Ramos (cell line): ENCODE results near the gene LYRM4.

ENCODE experiments used
- in situ Hi-C: fragments of 300-500 bp; cut with MboI; formaldehyde crosslinking; loops from one replicate; pipeline ENCODE4 v1.14.3; 2022; ENCODE audit warnings: low sequenced_read_pairs; ENCODE audit not compliant: unreplicated experiment

LYRM4 gene

GRCh38 chr6:5247201-5247600 is 13.5 kb downstream of the LYRM4 start:
- in situ Hi-C loops: no loop called here

DNA sequence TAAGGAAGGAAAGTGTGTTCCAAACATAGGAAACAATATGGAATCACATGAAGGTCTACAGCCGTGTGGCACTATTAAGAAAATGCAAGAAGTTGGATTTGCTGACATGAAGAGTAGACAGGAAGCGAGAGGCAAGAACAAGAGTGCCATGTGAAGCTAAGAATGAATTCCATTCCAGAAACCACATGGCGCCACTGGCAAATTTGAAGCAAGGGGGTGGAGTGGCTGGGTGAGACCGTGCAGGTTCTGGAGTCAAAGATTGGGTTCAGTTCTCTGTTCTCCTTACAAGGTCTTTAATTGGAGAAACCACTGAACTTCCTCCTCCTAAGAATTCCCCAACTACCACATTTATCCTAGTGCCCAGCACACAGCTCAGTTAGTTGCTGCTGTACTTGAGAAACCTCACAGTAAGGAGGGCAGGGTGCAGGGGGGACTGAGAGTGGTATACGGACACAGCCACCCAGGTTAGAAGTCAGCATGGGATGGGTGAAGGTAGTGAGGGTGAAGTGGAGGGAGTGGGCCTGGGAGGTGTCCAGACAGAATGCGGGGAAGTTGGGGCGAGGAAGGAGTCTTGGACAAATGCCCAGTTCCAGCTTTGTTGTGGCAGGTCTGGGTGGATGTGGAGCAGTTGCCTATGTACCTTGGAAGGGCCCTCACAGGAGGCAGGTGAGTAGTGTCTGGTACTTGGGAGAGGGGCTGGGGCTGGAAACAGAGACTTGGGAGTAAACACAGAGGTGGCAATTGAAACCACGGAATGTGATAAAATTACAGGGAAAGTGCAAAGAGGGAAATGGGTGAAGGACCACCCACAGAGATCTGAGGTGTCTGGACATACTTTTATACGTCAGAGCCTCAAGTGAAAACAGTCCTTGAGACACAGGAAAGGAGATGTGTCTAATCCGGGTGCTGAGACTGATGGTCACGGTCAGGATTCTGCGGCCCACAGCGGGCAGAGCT is 14.3 kb downstream of the LYRM4 start:
- in situ Hi-C loops: no loop called here

GRCh38 chr6:5243069-5243468 is 17.7 kb downstream of the LYRM4 start:
- in situ Hi-C loops: no loop called here

DNA sequence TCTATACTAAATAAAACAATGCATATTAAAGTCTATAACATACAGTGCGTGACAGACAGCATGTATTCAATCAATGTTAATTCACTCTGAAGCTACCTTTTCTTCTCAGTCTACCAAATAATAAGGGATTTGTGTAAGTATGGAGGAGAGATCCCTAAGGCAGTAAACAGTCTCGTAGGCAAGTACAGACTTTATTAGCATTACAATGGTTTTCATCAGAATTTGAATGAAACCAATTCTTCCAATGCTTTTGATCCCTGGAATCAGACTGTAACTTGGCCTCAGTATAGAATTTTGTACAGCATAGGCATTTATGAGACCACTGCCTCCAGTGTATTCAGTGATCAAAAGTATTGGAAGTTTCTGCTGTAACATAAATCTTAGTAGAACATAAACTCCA is 19.5 kb downstream of the LYRM4 start:
- in situ Hi-C loops: no loop called here

- in situ Hi-C loops: no loop called here
These were observed 22.4 kb downstream of the LYRM4 start for GRCh38 chr6:5238336-5238735.

DNA sequence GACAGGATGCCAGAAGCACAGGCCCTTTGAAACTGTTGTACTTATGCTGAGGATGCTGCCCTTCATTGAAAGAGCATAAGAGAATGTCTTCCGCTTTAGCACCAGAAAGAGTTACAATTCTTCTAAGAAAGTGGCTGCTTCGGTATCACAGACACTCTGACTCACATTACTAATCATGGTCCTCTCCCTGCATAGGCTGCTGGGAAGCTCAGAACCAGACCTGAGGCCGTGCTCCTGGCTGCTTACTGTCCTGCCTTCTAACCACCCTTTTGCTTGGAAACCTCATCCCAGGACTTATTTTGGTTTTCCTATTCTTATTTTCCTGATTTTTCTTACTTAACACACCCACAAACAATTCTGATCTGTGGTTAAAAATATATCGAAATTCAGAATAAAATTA is 22.9 kb downstream of the LYRM4 start:
- in situ Hi-C loops: no loop called here

- in situ Hi-C loops: no loop called here
These were observed 24.9 kb downstream of the LYRM4 start for GRCh38 chr6:5235830-5236229.

- in situ Hi-C loops: no loop called here
These were observed 25.9 kb downstream of the LYRM4 start for GRCh38 chr6:5234874-5235273.

DNA sequence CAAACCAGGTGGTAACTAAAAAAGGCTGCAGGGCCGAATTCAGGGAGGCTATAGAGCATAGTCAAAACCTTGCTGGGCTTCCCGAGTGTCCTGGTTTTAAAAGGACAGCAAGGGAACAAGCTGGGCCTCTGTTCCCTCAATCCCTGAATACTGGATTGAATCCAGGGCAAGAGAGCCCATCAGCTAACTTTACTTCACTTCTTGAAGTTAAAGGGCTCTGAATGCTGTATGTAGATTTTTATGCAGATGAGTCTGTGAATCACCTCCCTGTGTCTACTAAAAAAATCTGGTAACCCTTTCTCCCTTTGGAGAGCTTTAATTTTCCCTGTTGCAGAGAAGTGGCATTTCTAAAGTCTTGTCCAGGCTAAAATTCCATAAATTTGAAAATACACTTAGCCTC is 29.5 kb downstream of the LYRM4 start:
- in situ Hi-C loops: no loop called here

GRCh38 chr6:5230081-5230480 is 30.7 kb downstream of the LYRM4 start:
- in situ Hi-C loops: no loop called here

DNA sequence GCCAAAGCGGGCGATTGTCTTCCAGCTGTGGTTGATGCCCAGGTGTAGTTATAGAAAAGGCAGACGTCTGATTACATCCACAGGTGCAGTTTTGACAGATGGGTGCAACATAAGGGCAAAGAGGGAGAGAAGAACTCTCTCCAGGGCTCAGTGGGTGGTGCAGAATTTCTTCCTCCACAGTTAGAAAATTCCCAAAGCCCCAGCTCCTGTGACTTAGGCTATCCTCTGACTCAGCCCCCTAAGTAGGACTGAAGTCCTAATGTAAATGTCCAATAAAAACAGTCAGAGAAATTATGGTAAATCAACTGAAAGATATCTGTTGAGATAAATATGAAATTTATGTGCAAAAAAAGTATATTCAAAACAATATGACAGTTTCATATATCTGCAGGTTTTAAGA is 31.4 kb downstream of the LYRM4 start:
- in situ Hi-C loops: no loop called here

DNA sequence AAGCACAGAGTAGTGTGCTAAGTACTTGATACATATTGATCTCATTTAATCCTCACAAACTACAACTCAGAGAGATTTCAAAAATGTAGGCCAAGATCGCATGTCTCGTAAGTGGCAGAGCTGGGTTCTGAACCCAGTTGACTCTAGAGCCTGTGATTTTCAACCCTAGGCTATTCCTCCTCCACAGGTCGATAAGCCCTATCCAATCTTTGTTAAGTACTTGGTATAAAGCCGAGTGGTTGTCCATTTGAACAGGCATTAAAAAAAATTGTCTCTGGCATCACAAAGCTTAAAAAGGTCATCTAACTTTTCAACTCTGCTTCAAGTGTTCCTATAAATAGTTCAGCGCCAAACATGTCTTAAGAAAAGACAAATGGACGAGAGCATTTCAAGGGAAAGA is 37.4 kb downstream of the LYRM4 start:
- in situ Hi-C loops: no loop called here

DNA sequence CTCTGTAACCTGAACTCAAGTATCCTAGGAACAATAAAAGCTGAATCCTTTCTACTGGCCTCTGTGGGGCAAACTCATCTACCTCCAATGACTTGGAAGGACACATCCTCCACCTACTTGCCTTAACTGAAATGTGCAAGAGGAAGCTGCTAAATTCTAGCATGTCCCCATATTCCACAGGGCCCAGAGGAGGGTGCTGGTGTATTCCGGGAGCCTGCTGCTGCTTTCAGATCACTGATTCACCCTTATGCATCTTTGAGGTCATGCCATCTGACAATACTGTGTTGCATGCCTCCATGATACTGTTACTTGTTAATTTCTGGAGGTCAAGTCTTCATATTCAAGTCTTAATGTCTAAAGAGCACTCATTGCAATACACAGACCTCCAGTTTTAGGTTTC is 40.3 kb downstream of the LYRM4 start:
- in situ Hi-C loops: no loop called here

DNA sequence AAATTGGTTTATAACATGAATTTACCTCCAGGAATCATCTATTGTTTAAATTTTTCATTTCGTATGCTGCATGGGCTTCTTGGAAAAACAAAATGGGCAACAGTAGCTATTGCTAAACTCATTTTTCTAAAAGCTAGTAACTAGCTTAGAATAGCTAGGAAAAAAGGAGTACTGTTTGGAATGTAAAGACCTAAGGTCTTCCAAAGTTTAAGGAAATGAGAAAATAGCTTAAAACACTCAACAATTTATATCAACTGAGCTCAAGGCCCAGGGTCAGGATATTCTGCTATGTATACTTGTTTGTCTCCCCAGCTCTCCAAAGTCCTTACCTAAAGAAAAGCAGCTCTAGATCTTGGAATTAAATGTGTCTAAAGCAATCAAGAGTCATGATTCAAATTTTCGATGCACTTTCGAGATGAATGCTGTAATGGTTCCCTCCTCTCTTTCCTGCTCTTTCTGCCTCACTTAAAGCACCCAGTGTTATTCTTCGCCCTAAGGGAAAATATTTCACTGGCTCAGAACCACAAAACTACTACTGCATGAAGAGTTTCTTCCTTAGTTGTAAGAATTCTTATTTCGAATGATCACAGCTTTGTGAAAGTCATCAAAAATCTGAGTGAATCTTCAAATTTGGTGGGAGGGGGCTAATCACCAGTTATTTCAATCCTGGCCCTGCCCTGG is 41.6 kb downstream of the LYRM4 start:
- in situ Hi-C loops: no loop called here

GRCh38 chr6:5217356-5217755 is 43.4 kb downstream of the LYRM4 start:
- in situ Hi-C loops: no loop called here

DNA sequence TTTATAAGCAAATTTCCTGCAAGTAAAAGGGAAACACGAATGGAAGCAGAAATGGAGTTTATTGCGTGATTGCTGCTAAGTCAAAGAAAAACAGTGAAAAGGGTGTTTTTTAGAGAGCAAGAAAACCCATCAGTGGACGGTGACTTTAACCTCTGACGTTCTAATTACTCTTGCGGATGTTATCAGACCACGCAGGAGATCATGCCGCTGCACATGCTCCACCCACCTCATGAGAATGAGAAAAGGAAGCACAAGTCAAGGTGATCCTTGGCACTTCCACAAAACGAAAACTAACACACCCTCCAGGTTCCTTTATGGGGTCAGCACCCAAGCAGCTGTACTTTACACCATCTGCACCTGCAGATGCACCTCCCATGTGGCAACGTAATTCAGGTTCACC is 45.0 kb downstream of the LYRM4 start:
- in situ Hi-C loops: no loop called here

GRCh38 chr6:5215159-5215558 is 45.6 kb downstream of the LYRM4 start:
- in situ Hi-C loops: no loop called here

DNA sequence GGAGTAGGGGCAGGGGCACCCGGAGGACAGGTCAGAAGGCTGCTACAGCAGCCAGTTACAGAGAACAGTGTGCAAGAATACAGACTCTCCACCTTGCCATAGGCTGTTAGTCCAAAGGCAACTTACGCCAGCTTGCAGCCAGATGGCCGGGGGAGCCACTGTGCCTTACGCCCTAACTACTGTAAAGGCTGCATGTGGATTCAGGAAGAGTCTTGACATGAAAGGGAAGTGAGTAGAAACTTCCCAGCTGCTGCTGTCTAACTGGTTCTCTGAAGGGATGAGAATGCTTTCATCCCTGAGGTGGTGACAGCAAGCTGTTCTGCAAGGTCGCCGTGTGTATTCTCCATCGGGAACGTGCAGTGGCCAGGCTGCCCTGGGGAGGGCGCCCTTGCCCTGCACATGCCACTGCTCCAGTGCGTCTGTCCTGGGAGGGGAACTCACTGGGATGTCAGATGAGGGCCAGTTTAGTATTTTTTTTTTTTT is 46.1 kb downstream of the LYRM4 start:
- in situ Hi-C loops: no loop called here

DNA sequence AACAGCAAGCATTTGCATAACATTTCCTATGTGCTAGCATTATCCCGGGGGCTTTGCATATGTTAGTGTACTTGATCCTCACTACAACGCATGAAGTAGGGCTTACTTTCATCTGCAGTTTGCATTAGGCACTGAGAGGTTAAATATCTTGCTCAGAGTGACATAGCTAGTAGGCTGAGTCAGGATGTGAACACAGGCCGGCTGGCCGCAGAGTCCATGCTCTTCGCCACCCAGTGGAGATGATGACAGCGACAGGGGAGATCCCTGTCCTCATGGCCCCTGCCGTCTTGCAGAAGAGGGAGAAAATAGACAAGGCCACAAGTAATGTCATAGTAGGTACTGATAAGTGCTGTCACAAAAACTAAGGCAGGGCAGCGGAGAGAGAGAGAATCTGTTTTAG is 46.9 kb downstream of the LYRM4 start:
- in situ Hi-C loops: no loop called here

GRCh38 chr6:5211492-5211891 is 49.3 kb downstream of the LYRM4 start:
- in situ Hi-C loops: no loop called here

DNA sequence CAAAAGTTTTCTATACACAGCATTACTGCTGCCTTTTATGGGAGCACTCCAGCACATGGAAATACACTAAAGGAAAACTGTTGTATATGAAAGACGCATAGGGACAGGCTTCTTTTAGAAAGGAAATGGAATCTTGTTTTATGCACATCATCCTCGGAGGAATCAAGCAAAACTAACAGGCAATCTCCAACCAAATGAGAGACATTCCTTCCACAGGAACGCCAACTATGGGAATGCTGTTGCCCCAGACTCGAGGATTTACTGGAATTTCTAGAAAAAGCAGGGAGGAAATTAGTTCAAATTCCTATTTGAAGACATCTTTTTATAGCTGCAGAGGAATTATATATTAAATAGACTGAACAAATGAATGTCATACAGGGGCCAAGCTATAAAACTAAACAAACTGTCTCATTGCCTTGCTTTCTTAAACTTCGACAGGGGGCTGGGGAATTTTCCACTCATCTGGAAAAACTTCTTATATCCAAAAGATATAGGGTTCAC is 52.2 kb downstream of the LYRM4 start:
- in situ Hi-C loops: no loop called here
